Common myeloid progenitor, CD34-positive (primary cell): ENCODE measurements around the gene IL17REL.
"Not testable (repeated sequence)": the region's sequence is repeated elsewhere in the genome, so short reads cannot be mapped to it uniquely, and the experiment has no call there.

Experiments used
- CTCF ChIA-PET: fragments of 350-600 bp; sonication (Branson Sonifier 250); formaldehyde crosslinking; loops from one replicate; lab custom pipeline; 2021; ENCODE audit warnings: antibody characterized with exemption; lab: Charles Lee
- POLR2A ChIA-PET: fragments of 350-600 bp; sonication (Branson Sonifier 250); formaldehyde crosslinking; loops from one replicate; lab custom pipeline; 2021; ENCODE audit warnings: antibody characterized with exemption; lab: Charles Lee
- DNase-seq, 3 donors: peaks; one replicate each; pipeline versions ENCODE4 v3.0.0 to v3.0.0-alpha.2; 2013
- H3K27ac ChIP-seq, 2 experiments: 1 replicate in 1 of 2; 2 replicates in 1 of 2; pipeline ENCODE4 v1.7.0; 2013; ENCODE audit warnings: inconsistent platforms in 2 of 2, low read length in 2 of 2, mild to moderate bottlenecking in 2 of 2, low read depth in 1 of 2, moderate library complexity in 1 of 2; ENCODE audit not compliant: severe bottlenecking in 2 of 2, insufficient read depth in 1 of 2, poor library complexity in 1 of 2
- H3K27me3 ChIP-seq, 5 experiments: replicated peaks in 2 of 5; 1 replicate in 3 of 5; 2 replicates in 2 of 5; pipeline versions ENCODE4 v1.6.1 to v1.7.0; 2013; ENCODE audit warnings: low read length in 4 of 5, mild to moderate bottlenecking in 2 of 5, moderate library complexity in 2 of 5, inconsistent platforms in 1 of 5; ENCODE audit not compliant: insufficient read depth in 5 of 5, control insufficient read depth in 4 of 5
- H3K36me3 ChIP-seq, 4 experiments: 1 replicate in 2 of 4; 2 replicates in 2 of 4; pipeline versions ENCODE4 v1.6.1 to v1.7.0; 2013; ENCODE audit warnings: low read length in 3 of 4, control low read depth in 1 of 4, mild to moderate bottlenecking in 1 of 4; ENCODE audit not compliant: control insufficient read depth in 4 of 4, insufficient read depth in 4 of 4
- H3K4me1 ChIP-seq, 4 experiments: 1 replicate in 3 of 4; 2 replicates in 1 of 4; pipeline versions ENCODE4 v1.6.1 to v1.7.1; 2013; ENCODE audit warnings: low read length in 3 of 4, mild to moderate bottlenecking in 3 of 4, control low read depth in 1 of 4, inconsistent platforms in 1 of 4, moderate library complexity in 1 of 4; ENCODE audit not compliant: control insufficient read depth in 4 of 4, insufficient read depth in 4 of 4; ENCODE audit errors: control extremely low read depth in 1 of 4
- H3K4me3 ChIP-seq, 7 experiments: 1 replicate in 4 of 7; 2 replicates in 3 of 7; pipeline versions ENCODE4 v1.5.1 to v1.7.0; 2013; ENCODE audit warnings: mild to moderate bottlenecking in 7 of 7, low read length in 6 of 7, moderate library complexity in 6 of 7, inconsistent platforms in 2 of 7, low read depth in 2 of 7, control low read depth in 1 of 7; ENCODE audit not compliant: insufficient read depth in 4 of 7, control insufficient read depth in 1 of 7; ENCODE audit errors: extremely low read depth in 1 of 7
- H3K9me3 ChIP-seq, 5 experiments: 1 replicate in 4 of 5; 2 replicates in 1 of 5; pipeline versions ENCODE4 v1.6.1 to v1.7.1; 2013; ENCODE audit warnings: low read length in 4 of 5, mild to moderate bottlenecking in 2 of 5, inconsistent platforms in 1 of 5, low read depth in 1 of 5, moderate library complexity in 1 of 5; ENCODE audit not compliant: control insufficient read depth in 4 of 5, insufficient read depth in 2 of 5; ENCODE audit errors: control extremely low read depth in 1 of 5
- WGBS: methylation state at CpG from one replicate; pipeline ENCODE4 v1.1.5; 2013; ENCODE audit not compliant: insufficient coverage; 5-methylcytosine and 5-hydroxymethylcytosine counted together

The IL17REL gene

DNA sequence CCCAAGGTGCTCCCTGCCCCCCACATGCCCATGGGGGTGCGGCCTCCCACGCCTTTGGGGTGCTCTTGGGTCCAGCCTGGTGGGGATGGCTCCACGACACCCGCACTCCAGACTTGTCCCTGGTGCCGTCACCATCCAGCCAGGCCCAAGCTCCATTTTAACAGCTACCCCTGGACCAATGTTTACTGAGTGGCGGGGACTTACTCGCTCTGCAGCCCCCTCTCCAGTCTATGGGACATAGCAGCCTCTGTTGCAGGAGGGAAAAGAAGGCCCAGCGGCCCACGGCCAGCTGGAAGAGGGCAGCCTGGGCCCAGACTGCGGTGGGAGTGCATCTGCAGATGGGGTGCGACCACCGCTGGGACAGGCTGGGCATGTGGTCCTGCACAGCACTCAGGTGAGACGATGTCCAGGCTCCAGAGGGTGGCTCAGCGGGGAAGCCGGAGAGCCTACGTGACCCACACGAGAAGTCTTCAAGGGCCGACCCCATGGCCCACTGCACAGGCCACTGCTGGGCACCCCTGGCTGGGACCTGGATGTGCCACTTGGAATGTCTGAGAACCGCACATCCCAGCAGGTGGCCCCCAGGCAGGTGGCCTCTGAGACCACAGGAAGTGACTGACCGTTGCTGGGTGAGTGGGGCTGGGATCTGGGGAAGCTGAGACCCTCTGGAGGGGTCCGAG, 18.1 kb downstream of the IL17REL start:
- Histone ChIP-seq H3K27ac (no peak overlapping the region), H3K4me3 (no peak overlapping the region), H3K4me1 (peaks cover 0 to 14% (median 8%) of the 10 kb centered on the region in 4 experiments), H3K36me3 (no peaks in the 10 kb centered on the region), H3K27me3 (peaks cover 0 to 9% (median 0%) of the 10 kb centered on the region in 5 experiments), H3K9me3 (peaks cover 0 to 17% (median 7%) of the 10 kb centered on the region in 5 experiments)
- CTCF ChIA-PET, result interaction anchor here (1.1 to 5.8 kb wide), 11 partner anchors 11 to 90 kb away, joined by 3 to 54 read pairs (median 7); no protein-coding TSS in a partner anchor
- POLR2A ChIA-PET, result no interaction called here
- 93% methylated on average over 20 of the region's 21 CpGs for WGBS
- no peak for DNase-seq

DNA sequence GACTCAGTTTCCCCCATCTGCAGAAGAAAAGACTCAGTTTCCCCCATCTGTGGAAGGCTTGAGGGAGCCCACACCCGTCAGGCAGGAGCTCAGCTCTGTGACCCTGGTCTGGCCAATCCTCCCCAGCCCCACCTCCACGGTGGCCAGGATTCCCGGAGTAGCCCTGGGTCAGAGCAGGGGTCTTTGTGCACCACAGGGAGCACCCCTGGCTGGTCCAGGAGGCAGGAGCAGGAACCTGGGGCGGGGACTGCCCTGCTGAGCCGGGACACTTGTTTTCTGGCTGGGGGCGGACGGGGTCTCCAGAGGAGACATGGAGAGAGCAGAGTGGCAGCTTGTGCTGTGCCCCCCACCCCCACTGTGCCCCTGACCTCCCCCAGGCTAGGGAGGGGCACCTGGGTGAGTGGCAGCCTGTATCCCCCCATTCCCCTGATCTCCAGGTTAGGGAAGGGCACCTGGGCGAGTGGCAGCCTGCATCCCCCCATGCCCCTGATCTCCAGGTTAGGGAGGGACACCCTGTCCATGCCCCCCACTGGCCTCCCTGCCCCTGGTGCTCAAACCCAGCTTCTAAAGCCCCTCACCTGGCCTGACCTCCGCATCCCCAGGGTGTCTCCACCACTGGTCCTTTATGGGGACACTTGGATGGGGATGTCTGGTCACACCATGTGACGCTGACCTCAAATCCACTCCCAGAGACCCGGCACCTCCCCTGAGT, 18.8 kb downstream of the IL17REL start:
- H3K27me3 ChIP-seq, result peaks cover 0 to 3% (median 0%) of the 10 kb centered on the region in 5 experiments
- peaks cover 0 to 17% (median 7%) of the 10 kb centered on the region in 5 experiments for H3K9me3 ChIP-seq
- H3K4me1 ChIP-seq, result peaks cover 0 to 10% (median 4%) of the 10 kb centered on the region in 4 experiments
- WGBS, result 70% methylated on average over 4 of the region's 11 CpGs
- DNase-seq, result no peak
- H3K4me3 ChIP-seq, result no peak overlapping the region
- no peaks in the 10 kb centered on the region for H3K36me3 ChIP-seq
- CTCF ChIA-PET, result interaction anchor here (0.9 to 5.8 kb wide), 13 partner anchors 10 to 164 kb away, joined by 3 to 54 read pairs (median 6); no protein-coding TSS in a partner anchor
- no peak overlapping the region for H3K27ac ChIP-seq
- POLR2A ChIA-PET, result interaction anchor here (0.7 to 1.0 kb wide), 2 partner anchors 31 to 58 kb away, joined by 3 read pairs; no protein-coding TSS in a partner anchor

DNA sequence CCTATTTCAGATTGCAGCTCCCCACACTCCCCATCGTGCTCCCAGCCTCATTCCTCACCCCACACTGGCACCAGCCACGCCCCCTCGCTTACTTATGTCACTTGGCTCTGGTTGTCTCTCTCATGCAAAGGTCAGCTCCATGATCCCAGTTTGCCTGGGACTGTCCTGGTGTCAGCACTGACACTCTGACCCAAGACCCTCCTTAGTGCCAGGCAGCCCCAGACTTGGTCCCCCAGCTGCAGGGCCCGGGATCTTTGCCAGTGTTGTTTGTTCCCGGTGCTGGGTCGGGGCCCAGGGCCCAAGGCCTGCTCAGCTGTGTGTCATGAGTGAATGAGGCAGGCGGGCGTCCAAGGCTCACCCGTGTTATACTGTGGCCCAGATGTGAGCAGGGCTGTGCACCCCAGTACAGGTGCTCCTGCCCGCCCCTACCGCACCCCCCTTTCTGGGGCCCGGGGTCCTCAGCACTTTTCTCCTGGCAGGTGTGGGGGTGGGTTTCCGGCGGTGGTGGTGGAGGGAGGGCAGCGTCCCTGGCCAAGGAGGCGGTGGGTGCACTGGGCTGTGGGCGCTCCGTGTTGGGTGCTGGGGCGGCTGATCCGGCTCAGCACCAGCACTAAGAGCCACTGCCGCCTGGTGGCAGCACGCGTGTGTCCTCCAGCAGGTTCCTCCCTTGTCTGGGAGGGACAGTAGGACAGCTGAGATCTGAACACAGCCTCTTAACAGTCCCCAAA, 19.5 kb downstream of the IL17REL start:
- POLR2A ChIA-PET, result interaction anchor here (0.7 to 1.0 kb wide), 2 partner anchors 31 to 59 kb away, joined by 3 read pairs; no protein-coding TSS in a partner anchor
- H3K27ac ChIP-seq, result no peak overlapping the region
- H3K27me3 ChIP-seq, result no peaks in the 10 kb centered on the region
- H3K9me3 ChIP-seq, result peaks cover 0 to 17% (median 9%) of the 10 kb centered on the region in 5 experiments
- H3K4me3 ChIP-seq, result peak overlapping the region in 1 of 7 experiments; percentile 30
- 45% methylated on average over 20 of the region's 23 CpGs for whole genome bisulfite sequencing
- CTCF ChIA-PET, result interaction anchor here (0.8 to 5.8 kb wide), 13 partner anchors 9 to 165 kb away, joined by 3 to 54 read pairs (median 4); no protein-coding TSS in a partner anchor
- peak; percentile 60 to 72 (median 72) for DNase-seq
- peaks cover 0 to 10% (median 4%) of the 10 kb centered on the region in 4 experiments for H3K4me1 ChIP-seq
- H3K36me3 ChIP-seq, result no peaks in the 10 kb centered on the region

DNA sequence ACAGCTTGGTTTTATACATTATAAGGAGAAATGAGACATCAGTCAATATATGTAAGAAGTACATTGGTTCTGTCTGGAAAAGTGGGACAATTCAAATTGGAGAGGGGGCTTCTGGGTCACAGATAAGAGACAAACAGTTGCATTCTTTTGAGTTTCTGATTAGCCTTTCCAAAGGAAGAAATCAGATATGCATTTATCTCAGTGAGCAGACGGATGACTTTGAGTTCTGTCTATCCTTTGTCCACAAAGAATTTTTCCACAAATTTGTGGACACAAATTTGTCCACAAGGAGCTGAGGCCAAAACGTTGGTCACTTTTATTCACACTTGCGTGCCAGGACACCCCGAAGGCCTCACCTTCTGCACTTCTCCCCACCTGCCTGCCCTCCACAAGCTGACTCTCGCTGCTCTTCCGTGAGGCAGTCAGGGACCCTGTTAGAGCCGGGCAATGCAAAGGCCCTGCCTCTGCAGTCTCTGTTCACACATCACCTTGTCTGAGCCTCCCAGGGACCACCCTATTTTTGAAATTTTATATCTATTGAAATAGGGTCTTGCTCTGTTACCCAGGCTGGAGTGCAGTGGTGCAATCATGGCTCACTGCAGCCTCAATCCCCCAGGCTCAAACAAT, 20.5 kb downstream of the IL17REL start:
- DNase-seq, result no peak
- Histone ChIP-seq H3K27ac (no peak overlapping the region), H3K27me3 (no peaks in the 10 kb centered on the region), H3K36me3 (no peaks in the 10 kb centered on the region), H3K4me1 (peaks cover 0 to 10% (median 2%) of the 10 kb centered on the region in 4 experiments), H3K4me3 (no peak overlapping the region), H3K9me3 (peaks cover 0 to 17% (median 9%) of the 10 kb centered on the region in 5 experiments)
- 98% methylated on average over 5 of the region's 7 CpGs for WGBS
- ChIA-PET POLR2A (interaction anchor here (0.9 kb wide), 1 partner anchor 25 kb away, joined by 4 read pairs; no protein-coding TSS in a partner anchor), CTCF (interaction anchor here (0.8 to 5.8 kb wide), 8 partner anchors 8 to 166 kb away, joined by 3 to 54 read pairs (median 6); no protein-coding TSS in a partner anchor)

DNA sequence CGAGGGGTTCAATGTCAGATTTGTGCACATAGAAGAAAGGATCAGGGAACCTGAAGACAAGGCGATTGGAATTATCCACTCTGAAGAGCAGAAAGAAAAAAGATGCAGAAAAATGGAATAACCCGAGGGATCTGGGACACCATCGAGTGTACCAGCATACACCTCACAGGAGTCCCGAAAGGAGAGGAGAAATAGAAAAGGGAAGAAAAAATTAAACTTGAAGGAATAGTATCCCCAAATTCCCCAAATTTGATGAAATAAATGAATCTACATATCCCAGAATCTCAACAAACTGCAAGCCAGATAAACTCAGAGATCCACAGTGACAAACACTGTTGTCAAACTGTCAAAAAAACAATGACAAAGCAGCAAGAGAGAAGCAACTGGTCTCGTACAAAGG, 21.4 kb downstream of the IL17REL start:
- WGBS, result 92% methylated on average over 3 of the region's 6 CpGs
- Histone ChIP-seq H3K27ac (no peak overlapping the region), H3K9me3 (peaks cover 0 to 24% (median 13%) of the 10 kb centered on the region in 5 experiments), H3K4me1 (peaks cover 0 to 10% (median 2%) of the 10 kb centered on the region in 4 experiments), H3K36me3 (no peaks in the 10 kb centered on the region), H3K27me3 (no peaks in the 10 kb centered on the region), H3K4me3 (no peak overlapping the region)
- ChIA-PET CTCF (interaction anchor here (0.6 to 1.0 kb wide), 2 partner anchors 22 to 60 kb away, joined by 3 read pairs; no protein-coding TSS in a partner anchor), POLR2A (interaction anchor here (0.6 kb wide), 1 partner anchor 25 kb away, joined by 3 read pairs; no protein-coding TSS in a partner anchor)
- DNase-seq, result no peak

DNA sequence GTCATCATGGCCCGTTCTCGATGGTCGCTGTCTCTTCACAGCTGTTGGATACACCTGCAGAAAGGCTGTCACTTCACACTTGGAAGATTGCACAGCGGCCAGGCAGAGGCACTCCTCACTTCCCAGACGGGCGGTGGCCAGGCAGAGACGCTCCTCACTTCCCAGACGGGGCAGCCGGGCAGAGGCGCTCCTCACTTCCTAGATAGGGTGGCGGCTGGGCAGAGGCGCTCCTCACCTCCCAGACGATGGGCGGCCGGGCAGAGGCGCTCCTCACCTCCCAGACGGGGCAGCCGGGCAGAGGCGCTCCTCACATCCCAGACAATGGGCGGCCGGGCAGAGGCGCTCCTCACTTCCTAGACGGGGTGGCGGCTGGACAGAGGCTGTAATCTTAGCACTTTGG, 22.7 kb downstream of the IL17REL start:
- DNase-seq, H3K27me3 ChIP-seq, H3K27ac ChIP-seq, H3K4me3 ChIP-seq, POLR2A ChIA-PET, H3K4me1 ChIP-seq, H3K36me3 ChIP-seq: not testable (repeated sequence)
- 99% methylated on average over 20 of the region's 24 CpGs for WGBS
- CTCF ChIA-PET, result interaction anchor here (1.0 kb wide), 1 partner anchor 8 kb away, joined by 3 read pairs; no protein-coding TSS in a partner anchor
- peaks cover 0 to 34% (median 20%) of the 10 kb centered on the region in 5 experiments for H3K9me3 ChIP-seq
